IgD-negative memory B cell (primary cell): ENCODE results near the gene TBC1D10A. TPM values are rescaled to one million over a fixed set of nuclear protein-coding genes. Genes with fewer than 3 reads are reported as not detected.

Experiments
- H3K27ac Mint-ChIP-seq, 3 donors: one replicate each; pipeline ENCODE4 v1.8.0; 2020 to 2022; ENCODE audit warnings: mild to moderate bottlenecking in 3 of 3, mixed read lengths in 3 of 3, moderate library complexity in 1 of 3
- H3K27me3 Mint-ChIP-seq: one replicate; pipeline ENCODE4 v1.8.0; 2021; ENCODE audit warnings: mixed read lengths
- H3K36me3 Mint-ChIP-seq: one replicate; pipeline ENCODE4 v1.8.0; 2020; ENCODE audit warnings: mild to moderate bottlenecking, mixed read lengths
- H3K4me1 Mint-ChIP-seq, 3 donors: one replicate each; pipeline ENCODE4 v1.8.0; 2020 to 2022; ENCODE audit warnings: mixed read lengths in 3 of 3, mild to moderate bottlenecking in 1 of 3
- H3K4me3 Mint-ChIP-seq, 4 donors: one replicate each; pipeline ENCODE4 v1.8.0; 2020 to 2022; ENCODE audit warnings: mild to moderate bottlenecking in 4 of 4, mixed read lengths in 4 of 4, moderate library complexity in 3 of 4
- H3K9me3 Mint-ChIP-seq, 3 donors: one replicate each; pipeline ENCODE4 v1.8.0; 2020 to 2021; ENCODE audit warnings: mixed read lengths in 3 of 3, mild to moderate bottlenecking in 1 of 3
- polyA plus RNA-seq: library from polyadenylated mRNA; unstranded; fragments of 300-500 nt; fragmentation: Illumina TruSeq; gene quantifications from one replicate; pipeline ENCODE4 v1.2.3, GENCODE V29; 2021

TBC1D10A gene, protein sequence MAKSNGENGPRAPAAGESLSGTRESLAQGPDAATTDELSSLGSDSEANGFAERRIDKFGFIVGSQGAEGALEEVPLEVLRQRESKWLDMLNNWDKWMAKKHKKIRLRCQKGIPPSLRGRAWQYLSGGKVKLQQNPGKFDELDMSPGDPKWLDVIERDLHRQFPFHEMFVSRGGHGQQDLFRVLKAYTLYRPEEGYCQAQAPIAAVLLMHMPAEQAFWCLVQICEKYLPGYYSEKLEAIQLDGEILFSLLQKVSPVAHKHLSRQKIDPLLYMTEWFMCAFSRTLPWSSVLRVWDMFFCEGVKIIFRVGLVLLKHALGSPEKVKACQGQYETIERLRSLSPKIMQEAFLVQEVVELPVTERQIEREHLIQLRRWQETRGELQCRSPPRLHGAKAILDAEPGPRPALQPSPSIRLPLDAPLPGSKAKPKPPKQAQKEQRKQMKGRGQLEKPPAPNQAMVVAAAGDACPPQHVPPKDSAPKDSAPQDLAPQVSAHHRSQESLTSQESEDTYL
- polyA plus RNA-seq = 44.0 TPM

DNA sequence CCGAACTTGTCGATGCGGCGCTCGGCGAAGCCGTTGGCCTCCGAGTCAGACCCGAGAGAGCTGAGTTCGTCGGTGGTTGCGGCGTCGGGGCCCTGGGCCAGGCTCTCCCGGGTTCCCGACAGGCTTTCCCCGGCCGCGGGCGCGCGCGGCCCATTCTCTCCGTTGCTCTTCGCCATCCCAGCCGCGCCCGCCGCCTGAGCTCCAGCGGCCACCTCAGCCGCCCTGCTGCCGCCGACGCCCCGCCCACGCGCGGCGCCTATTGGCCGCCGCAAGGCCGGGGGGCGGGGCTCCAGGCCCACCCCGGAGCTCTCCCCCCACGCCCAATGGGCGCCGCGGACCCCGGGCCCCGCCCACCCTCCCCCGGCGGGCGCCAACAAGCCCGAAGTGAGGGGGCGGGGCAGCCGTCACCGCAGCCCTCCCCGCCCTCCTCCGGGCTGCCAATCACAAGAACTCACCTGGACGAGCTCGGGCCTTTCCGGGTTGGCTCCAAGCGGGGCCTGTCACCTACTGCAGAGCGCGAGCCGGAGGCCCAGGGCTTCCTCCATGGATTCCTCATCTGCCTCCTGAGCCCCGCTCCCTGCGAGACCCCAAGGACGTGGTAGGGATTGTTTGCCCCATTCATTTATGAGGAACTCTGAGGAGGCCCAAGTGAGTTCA lies at the start of gene TBC1D10A:
TSS of gene TBC1D10A (minus strand) at position 236 of the 657 bp plus-strand sequence. CDS start at position 176, 60 bp downstream.
- H3K4me3 Mint-ChIP-seq = peak within 1 kb of the TSS; percentile 84 to 96 (median 90)
- H3K9me3 Mint-ChIP-seq = no peaks in the 10 kb centered on the region
- no peaks in the 10 kb centered on the region for H3K27me3 Mint-ChIP-seq
- peaks cover 24 to 39% (median 36%) of the 10 kb centered on the region in 3 donors for H3K4me1 Mint-ChIP-seq
- H3K36me3 Mint-ChIP-seq = peaks cover 4% of the 10 kb centered on the region
- H3K27ac Mint-ChIP-seq = peak within 1 kb of the TSS; percentile 90 to 95 (median 92)

DNA sequence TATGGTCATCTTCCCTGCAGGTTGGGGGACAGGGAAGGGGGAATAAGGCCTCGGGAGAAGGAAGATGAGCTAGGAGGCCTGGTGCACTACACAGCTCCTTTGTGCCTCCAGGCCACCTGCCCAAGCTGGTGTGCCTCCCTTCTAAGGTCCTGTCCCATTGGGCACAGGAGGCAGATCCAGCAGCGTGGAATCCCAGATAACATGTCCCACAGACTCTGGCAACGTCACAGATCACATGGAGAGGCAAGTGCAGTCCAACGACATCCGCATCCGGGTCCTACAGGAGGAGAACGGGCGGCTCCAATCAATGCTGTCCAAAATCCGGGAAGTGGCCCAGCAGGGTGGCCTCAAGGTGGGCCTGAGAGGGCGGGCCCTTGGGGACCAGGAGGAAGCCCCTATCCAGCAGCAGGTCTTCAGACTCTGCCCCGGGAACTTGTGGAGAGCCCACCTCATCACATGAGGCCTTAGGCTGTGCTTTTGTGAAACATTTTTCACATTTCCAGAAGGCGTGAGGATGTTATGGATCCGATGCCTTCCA lies 48.6 kb upstream of the TBC1D10A start:
- H3K27me3 Mint-ChIP-seq = no peaks in the 10 kb centered on the region
- no peaks in the 10 kb centered on the region for H3K9me3 Mint-ChIP-seq
- peaks cover 2% of the 10 kb centered on the region for H3K36me3 Mint-ChIP-seq
- H3K4me3 Mint-ChIP-seq = no peak overlapping the region
- peaks cover 0 to under 1% (median 0%) of the 10 kb centered on the region in 3 donors for H3K4me1 Mint-ChIP-seq
- H3K27ac Mint-ChIP-seq = no peak overlapping the region

DNA sequence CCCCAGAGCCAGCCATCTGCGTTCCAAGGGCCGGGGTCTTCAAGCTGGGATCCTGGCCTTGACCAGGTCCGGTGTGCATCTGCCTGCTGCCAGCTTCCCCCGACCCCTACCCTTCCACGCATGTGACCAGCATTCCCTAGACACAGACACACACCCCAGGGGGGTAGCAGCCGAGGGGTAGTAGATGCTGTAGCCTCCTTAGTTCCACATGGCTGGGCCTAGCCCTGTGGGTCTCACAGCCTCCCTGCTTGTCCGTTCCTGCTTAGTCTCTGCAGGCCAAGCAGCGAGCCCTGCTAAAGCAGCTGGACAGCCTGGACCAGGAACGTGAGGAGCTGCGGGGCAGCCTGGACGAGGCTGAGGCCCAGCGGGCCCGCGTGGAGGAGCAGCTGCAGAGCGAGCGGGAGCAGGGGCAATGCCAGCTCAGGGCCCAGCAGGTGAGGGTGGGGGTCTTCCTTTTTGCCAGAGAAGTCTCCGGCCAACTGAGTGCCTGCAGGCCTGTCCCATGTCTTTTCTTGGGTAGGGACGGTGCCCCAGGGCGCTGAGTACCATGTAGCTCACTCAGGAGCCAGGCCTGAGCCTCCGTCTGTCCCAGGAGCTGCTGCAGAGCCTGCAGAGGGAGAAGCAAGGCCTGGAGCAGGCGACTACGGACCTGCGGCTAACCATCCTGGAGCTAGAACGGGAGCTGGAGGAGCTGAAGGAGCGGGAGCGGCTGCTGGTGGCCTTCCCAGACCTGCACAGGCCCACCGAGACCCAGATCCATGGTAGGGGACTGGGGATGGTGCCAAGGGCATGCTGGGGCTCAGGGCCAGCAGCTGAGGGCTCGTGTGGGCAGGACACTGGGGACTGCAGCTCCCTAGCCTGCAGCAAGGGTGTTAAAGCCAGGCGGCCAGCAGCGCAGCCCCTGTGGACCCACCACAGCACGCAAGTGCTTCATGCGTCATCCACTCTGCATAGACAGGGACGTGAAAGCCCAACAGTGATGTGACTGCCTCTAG lies 46.9 kb upstream of the TBC1D10A start:
- Mint-ChIP-seq H3K27ac (no peak overlapping the region), H3K4me1 (no peaks in the 10 kb centered on the region), H3K36me3 (no peaks in the 10 kb centered on the region), H3K9me3 (no peaks in the 10 kb centered on the region), H3K27me3 (no peaks in the 10 kb centered on the region), H3K4me3 (no peak overlapping the region)

DNA sequence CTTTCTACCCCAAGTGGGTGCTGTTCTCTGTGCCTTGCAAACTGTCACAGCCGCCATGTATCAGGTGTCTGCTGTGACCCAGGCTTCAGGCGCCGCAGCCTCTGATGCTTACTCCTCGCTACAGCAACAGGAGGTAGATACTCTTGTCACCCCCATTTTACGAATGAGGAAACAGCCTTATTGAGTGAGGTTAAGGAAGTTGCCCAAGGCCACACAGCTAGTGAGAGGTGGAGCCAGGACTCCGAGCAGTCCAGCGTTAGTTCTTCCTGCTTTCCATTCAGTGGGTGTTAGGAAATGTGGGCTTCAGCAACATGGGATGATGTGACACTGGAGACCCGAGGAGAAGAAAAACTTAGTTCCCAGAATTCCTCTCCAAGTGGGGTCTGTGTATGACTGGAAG lies 46.2 kb upstream of the TBC1D10A start:
- Mint-ChIP-seq H3K27ac (no peak overlapping the region), H3K9me3 (no peaks in the 10 kb centered on the region), H3K27me3 (no peaks in the 10 kb centered on the region), H3K4me3 (no peak overlapping the region), H3K36me3 (peaks cover 2% of the 10 kb centered on the region), H3K4me1 (no peaks in the 10 kb centered on the region)

DNA sequence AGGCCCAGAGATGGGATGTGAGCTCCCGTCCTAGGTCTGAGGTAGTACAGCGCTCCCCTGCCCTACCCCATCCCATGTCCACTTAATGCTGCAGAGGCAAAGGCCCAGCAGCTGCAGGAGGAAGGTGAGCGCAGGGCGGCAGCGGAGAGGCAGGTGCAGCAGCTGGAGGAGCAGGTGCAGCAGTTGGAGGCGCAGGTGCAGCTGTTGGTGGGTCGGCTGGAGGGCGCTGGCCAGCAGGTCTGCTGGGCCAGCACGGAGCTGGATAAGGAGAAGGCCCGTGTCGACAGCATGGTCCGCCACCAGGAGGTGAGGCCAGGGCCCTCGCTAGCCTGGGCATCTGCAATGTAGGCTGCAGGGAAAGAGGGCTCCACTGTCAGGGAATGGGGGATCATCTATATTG lies 45.2 kb upstream of the TBC1D10A start:
- Mint-ChIP-seq H3K36me3 (peaks cover 2% of the 10 kb centered on the region), H3K27me3 (no peaks in the 10 kb centered on the region), H3K27ac (peak overlapping the region in 1 of 3 donors; percentile 57), H3K4me1 (no peaks in the 10 kb centered on the region), H3K4me3 (no peak overlapping the region), H3K9me3 (no peaks in the 10 kb centered on the region)

DNA sequence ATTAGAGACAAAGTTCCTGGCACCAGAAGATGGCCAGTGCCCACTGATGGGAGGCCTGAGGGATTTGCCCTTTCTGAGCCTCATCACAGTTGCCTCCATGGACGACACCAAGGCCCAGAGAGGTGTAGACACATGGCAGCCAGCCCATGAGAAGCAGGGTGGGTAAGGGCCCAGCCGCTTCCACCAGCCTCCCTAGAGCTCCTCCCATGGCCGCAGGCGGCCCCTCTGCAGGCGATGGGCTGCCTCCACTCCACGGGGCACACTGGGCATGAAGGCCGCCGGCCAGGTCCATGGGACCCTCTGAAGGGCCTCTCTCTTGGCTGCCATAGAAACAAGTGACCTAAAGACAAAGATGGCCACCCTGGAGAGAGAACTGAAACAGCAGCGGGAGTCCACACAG lies 44.6 kb upstream of the TBC1D10A start:
- Mint-ChIP-seq H3K4me1 (no peaks in the 10 kb centered on the region), H3K9me3 (no peaks in the 10 kb centered on the region), H3K27ac (no peak overlapping the region), H3K4me3 (no peak overlapping the region), H3K27me3 (no peaks in the 10 kb centered on the region), H3K36me3 (peaks cover 2% of the 10 kb centered on the region)

DNA sequence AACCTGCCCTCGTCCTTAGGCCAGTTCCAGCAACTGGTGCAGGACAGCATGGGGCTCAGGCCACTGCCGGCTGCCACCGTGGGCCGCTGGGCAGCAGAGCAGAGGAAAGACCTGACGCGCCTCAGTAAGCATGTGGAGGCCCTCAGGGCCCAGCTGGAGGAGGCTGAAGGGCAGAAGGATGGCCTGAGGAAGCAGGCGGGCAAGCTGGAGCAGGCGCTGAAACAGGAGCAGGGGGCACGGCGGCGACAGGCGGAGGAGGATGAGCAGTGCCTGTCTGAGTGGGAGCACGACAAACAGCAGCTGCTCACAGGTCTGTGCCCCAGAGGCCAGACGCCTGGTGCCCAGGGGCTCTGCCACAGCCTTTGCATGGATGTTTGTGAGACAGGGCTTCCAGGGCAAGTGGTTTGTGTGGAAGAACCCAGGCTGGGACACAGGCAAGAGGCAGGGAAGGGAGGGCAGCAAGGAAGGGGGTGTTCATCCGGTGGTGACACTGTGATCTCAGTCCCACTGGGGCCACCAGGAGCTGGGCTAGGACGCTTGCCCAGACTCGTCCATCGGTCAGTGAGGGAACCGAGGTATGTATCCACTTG lies 44.0 kb upstream of the TBC1D10A start:
- Mint-ChIP-seq H3K27ac (peak overlapping the region in 1 of 3 donors; percentile 39), H3K4me3 (no peak overlapping the region), H3K27me3 (no peaks in the 10 kb centered on the region), H3K9me3 (no peaks in the 10 kb centered on the region), H3K36me3 (peaks cover 2% of the 10 kb centered on the region), H3K4me1 (no peaks in the 10 kb centered on the region)

DNA sequence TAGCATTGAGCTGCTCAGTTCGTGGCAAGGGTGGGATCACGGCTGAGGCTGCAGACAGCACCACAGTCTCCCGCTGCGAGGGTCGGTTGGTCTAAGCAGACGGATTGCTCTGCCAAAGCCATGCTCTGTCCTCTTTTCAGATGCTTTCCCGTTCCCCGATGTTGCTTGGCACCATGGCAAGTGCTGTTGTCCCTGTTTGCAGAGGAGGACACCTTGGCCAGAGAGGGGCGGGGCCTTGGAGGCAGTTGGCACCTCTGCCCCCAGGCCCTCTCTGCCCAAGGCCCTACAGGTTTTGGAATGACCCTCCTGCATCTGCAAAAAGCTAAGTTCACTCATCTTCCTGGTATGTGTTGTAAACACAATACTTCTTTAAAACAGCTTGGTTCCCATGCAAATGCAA lies 41.7 kb upstream of the TBC1D10A start:
- no peaks in the 10 kb centered on the region for H3K27me3 Mint-ChIP-seq
- H3K36me3 Mint-ChIP-seq = peaks cover 7% of the 10 kb centered on the region
- no peaks in the 10 kb centered on the region for H3K4me1 Mint-ChIP-seq
- no peak overlapping the region for H3K27ac Mint-ChIP-seq
- H3K4me3 Mint-ChIP-seq = no peak overlapping the region
- H3K9me3 Mint-ChIP-seq = no peaks in the 10 kb centered on the region

DNA sequence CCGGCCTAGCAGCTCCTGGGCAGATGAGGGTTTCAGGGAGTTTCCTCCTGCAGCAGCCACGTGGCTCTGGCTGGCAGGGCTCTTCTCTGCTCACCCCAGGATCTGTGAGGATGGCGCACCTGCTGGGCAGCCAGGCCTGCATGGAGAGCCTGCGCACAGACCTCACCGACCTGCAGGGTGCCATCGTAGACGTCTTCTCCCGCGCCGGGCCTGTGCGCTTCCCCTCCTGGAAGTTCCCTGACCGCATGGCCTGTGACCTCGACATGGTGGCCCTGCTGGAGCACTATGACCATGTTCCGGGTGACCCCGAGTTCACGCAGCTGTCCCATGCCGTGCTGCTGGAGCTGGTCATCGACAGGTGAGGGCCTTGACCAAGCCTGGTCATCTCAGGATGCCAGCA lies 39.1 kb upstream of the TBC1D10A start:
- H3K9me3 Mint-ChIP-seq = no peaks in the 10 kb centered on the region
- no peaks in the 10 kb centered on the region for H3K27me3 Mint-ChIP-seq
- H3K4me3 Mint-ChIP-seq = no peak overlapping the region
- H3K27ac Mint-ChIP-seq = no peak overlapping the region
- peaks cover 0 to 1% (median 0%) of the 10 kb centered on the region in 3 donors for H3K4me1 Mint-ChIP-seq
- peaks cover 7% of the 10 kb centered on the region for H3K36me3 Mint-ChIP-seq

DNA sequence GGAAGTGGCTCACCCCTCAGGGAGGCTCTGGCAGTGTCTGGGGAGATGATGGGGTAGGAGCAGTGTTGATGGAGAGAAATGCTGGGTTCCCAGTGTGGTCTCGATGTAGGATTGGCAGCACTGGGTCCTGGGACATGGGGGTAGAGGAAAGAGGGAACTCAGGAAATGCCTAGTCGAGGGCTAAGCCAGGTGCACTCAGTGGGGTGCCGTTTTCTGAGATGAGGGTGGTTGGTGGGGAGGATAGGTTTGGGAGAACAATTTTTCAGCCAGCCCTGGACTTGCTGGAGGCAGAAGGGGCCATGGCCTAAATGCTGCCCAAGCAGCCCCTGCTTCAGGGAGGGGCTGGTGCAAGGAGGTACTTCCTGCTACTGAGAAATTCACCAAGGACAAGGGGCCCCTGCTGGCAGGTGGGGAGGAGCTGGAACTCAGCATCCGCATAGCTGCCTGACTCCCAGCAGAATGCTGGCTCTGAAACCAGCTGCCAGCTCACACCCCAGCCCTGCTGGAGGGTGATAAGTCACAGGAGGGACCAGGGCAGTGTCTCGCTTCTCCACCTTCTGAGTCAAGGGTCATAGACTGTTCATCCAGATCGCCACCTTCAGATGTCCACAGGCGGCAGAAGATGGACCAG lies 36.0 kb upstream of the TBC1D10A start:
- peaks cover 5% of the 10 kb centered on the region for H3K36me3 Mint-ChIP-seq
- H3K4me1 Mint-ChIP-seq = peaks cover 1 to 5% (median 3%) of the 10 kb centered on the region in 3 donors
- no peak overlapping the region for H3K27ac Mint-ChIP-seq
- no peak overlapping the region for H3K4me3 Mint-ChIP-seq
- H3K9me3 Mint-ChIP-seq = no peaks in the 10 kb centered on the region
- no peaks in the 10 kb centered on the region for H3K27me3 Mint-ChIP-seq

DNA sequence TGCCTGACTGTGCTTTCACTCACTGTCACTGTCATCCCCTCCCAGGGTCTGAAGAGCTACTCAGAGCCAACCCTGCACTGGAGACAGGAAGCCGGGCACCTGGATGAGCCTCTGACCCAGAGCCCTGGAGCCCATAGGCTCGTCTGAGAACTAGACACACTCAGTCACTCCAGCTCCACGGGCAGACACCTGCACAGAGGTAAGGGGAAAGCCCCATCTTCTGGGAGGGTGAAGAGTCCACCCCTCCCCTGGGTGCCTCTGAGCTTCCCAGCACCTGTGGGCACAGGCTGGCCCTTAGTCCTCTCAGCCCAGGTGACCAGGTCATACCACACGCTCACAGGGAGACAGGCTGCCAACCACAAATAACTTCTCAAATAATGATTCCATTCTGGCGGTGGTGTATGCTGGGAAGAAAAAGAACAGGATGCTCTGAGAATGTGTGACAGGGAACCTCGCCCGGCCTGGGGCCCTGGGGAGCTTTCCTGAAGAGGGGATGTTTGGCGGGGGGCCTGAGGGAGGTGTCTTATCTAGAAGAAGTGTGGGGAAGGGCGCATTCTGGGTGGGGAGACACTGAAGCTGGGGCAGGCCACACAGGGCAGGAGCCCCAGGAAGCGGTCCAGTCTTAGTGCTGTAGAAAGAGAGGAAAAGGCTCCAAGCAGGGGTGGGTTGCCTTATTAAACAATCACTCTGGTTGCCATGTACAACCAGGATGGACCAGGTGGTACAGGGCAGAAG lies 35.3 kb upstream of the TBC1D10A start:
- H3K9me3 Mint-ChIP-seq = no peaks in the 10 kb centered on the region
- H3K4me1 Mint-ChIP-seq = peaks cover 4 to 8% (median 6%) of the 10 kb centered on the region in 3 donors
- H3K4me3 Mint-ChIP-seq = peak overlapping the region in 1 of 4 donors; percentile 21

DNA sequence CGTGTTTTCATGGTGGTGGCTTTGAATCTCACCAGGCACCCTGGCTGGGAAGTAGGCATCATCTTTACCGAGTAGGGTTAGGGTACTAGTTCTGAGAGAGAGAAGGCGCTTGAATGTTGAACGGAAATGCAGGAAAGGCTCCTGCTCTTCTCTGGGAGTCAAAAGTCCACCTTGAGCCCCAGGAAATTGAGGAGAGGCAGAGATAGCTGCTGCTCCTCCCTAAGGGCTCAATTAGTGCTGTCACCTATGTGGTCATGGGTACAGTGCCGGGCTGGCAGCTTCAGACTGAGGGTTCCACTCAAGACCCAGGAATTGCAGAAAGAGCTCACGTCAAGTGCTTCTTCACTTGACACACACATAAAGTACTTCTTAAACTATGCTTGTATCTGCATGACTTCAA lies 31.8 kb upstream of the TBC1D10A start:
- Mint-ChIP-seq H3K4me3 (peak overlapping the region in 3 of 4 donors; percentile 37 to 99 (median 54)), H3K4me1 (peaks cover 28 to 37% (median 32%) of the 10 kb centered on the region in 3 donors), H3K27ac (peak overlapping the region in 1 of 3 donors; percentile 74), H3K27me3 (no peaks in the 10 kb centered on the region), H3K9me3 (no peaks in the 10 kb centered on the region), H3K36me3 (no peaks in the 10 kb centered on the region)

More for the DNA sequence above, 35.3 kb upstream of the TBC1D10A start:
- Mint-ChIP-seq H3K36me3 (peaks cover 5% of the 10 kb centered on the region), H3K27ac (no peak overlapping the region), H3K27me3 (no peaks in the 10 kb centered on the region)

DNA sequence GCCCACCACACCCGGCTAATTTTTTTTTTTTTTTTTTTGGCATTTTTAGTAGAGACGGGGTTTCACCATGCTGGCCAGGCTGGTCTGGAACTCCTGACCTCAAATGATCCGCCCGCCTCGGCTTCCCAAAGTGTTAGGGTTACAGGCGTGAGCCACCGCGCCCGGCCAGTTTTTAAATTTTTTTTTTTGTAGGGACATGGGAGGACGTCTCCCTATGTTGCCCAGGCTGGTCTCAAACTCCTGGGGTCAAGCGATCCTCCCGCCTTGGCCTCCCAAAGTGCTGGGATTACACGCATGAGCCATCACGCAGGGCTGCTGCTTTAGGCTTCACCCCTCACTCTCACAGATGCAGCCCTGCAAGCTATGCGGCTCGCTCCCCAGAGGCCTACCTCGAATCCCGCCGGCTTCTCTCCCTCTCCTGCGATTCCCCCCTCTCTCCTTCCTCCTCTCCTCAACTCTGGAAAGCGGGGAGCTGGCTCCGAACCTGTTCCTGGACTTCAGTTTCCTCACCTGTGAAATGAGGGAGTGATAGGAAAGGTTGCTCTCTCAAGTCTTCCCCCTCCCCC lies 31.0 kb upstream of the TBC1D10A start:
- Mint-ChIP-seq H3K4me3 (peak overlapping the region; percentile 94 to 99 (median 99)), H3K27ac (peak overlapping the region in 2 of 3 donors; percentile 95 to 96), H3K9me3 (no peaks in the 10 kb centered on the region), H3K27me3 (no peaks in the 10 kb centered on the region), H3K36me3 (no peaks in the 10 kb centered on the region), H3K4me1 (peaks cover 28 to 39% (median 34%) of the 10 kb centered on the region in 3 donors)
